ENCODE data around the gene FBP2. TPM values are rescaled to one million over a fixed set of nuclear protein-coding genes. Genes with fewer than 3 reads are reported as not detected.

FBP2 gene
- total RNA-seq, 1 donor from 2014 or later = not detected

- DNase-seq (ENCODE audit: extremely low spot score in 2 of 2) = no peak
- intact Hi-C loops (cut with DNase I) = no loop called here
- no peaks in the 10 kb centered on the region for H3K4me1 ChIP-seq
- H3K27ac ChIP-seq = no peak overlapping the region
- no peak overlapping the region for H3K4me3 ChIP-seq
- TF ChIP-seq POLR2AphosphoS5 (IDR thresholded peaks at IDR 0.05; ENCODE audit: insufficient read depth in 1 of 2, low read depth in 1 of 2) (no peak), POLR2A (IDR thresholded peaks at IDR 0.05) (no peak), CTCF (IDR thresholded peaks at IDR 0.05) (no peak)
- H3K9me3 ChIP-seq = no peaks in the 10 kb centered on the region
- H3K36me3 ChIP-seq = no peaks in the 10 kb centered on the region
- no peaks in the 10 kb centered on the region for H3K27me3 ChIP-seq
Observed at GRCh38 chr9:94526271-94526670, 67.4 kb downstream of the FBP2 start.

- no peak overlapping the region for H3K27ac ChIP-seq
- TF ChIP-seq POLR2A (IDR thresholded peaks at IDR 0.05) (no peak), POLR2AphosphoS5 (IDR thresholded peaks at IDR 0.05; ENCODE audit: insufficient read depth in 1 of 2, low read depth in 1 of 2) (no peak), CTCF (IDR thresholded peaks at IDR 0.05) (no peak)
- no peak overlapping the region for H3K4me3 ChIP-seq
- no peaks in the 10 kb centered on the region for H3K27me3 ChIP-seq
- DNase-seq (ENCODE audit: extremely low spot score in 2 of 2) = no peak
- no peaks in the 10 kb centered on the region for H3K36me3 ChIP-seq
- intact Hi-C loops (cut with DNase I) = no loop called here
- no peaks in the 10 kb centered on the region for H3K9me3 ChIP-seq
- H3K4me1 ChIP-seq = no peaks in the 10 kb centered on the region
Observed at GRCh38 chr9:94525396-94526035, 68.1 kb downstream of the FBP2 start.

GRCh38 chr9:94517254-94517653 is 76.4 kb downstream of the FBP2 start:
- H3K9me3 ChIP-seq = no peaks in the 10 kb centered on the region
- no peak for TF ChIP-seq CTCF (IDR thresholded peaks at IDR 0.05)
- TF ChIP-seq POLR2A (IDR thresholded peaks at IDR 0.05) = no peak
- TF ChIP-seq POLR2AphosphoS5 (IDR thresholded peaks at IDR 0.05; ENCODE audit: insufficient read depth in 1 of 2, low read depth in 1 of 2) = no peak
- intact Hi-C loops (cut with DNase I) = no loop called here

GRCh38 chr9:94514722-94515121 is 78.9 kb downstream of the FBP2 start:
- TF ChIP-seq POLR2A (IDR thresholded peaks at IDR 0.05) (no peak), CTCF (IDR thresholded peaks at IDR 0.05) (no peak), POLR2AphosphoS5 (IDR thresholded peaks at IDR 0.05; ENCODE audit: insufficient read depth in 1 of 2, low read depth in 1 of 2) (no peak)
- no peaks in the 10 kb centered on the region for H3K27me3 ChIP-seq
- H3K4me3 ChIP-seq = no peak overlapping the region
- no peak for DNase-seq (ENCODE audit: extremely low spot score in 2 of 2)
- no peak overlapping the region for H3K27ac ChIP-seq
- intact Hi-C loops (cut with DNase I) = no loop called here
- H3K36me3 ChIP-seq = no peaks in the 10 kb centered on the region
- no peaks in the 10 kb centered on the region for H3K4me1 ChIP-seq
- H3K9me3 ChIP-seq = no peaks in the 10 kb centered on the region

More at GRCh38 chr9:94517254-94517653, 76.4 kb downstream of the FBP2 start:
- H3K27ac ChIP-seq = no peak overlapping the region
- no peaks in the 10 kb centered on the region for H3K4me1 ChIP-seq
- no peak for DNase-seq (ENCODE audit: extremely low spot score in 2 of 2)
- no peak overlapping the region for H3K4me3 ChIP-seq
- no peaks in the 10 kb centered on the region for H3K36me3 ChIP-seq
- no peaks in the 10 kb centered on the region for H3K27me3 ChIP-seq

- TF ChIP-seq POLR2AphosphoS5 (IDR thresholded peaks at IDR 0.05; ENCODE audit: insufficient read depth in 1 of 2, low read depth in 1 of 2) (no peak), POLR2A (IDR thresholded peaks at IDR 0.05) (no peak), CTCF (IDR thresholded peaks at IDR 0.05) (no peak)
- intact Hi-C loops (cut with DNase I) = no loop called here
- Histone ChIP-seq H3K27ac (no peak overlapping the region), H3K4me3 (no peak overlapping the region), H3K27me3 (no peaks in the 10 kb centered on the region), H3K9me3 (no peaks in the 10 kb centered on the region), H3K4me1 (no peaks in the 10 kb centered on the region), H3K36me3 (no peaks in the 10 kb centered on the region)
- no peak for DNase-seq (ENCODE audit: extremely low spot score in 2 of 2)
Observed at GRCh38 chr9:94511955-94512265, 81.7 kb downstream of the FBP2 start.

Data from vagina (tissue), 2 donors.